NCI-H146 treated with DMSO at 0.1 percent for 48 hours (cell line): Measurements from ENCODE around the gene FCHO1.
"Not testable (repeated sequence)": the region's sequence is repeated elsewhere in the genome, so short reads cannot be mapped to it uniquely, and the experiment has no call there.

ENCODE experiments used
- DNase-seq: peaks from one replicate; lab custom pipeline; 2025; ENCODE audit not compliant: unreplicated experiment; lab: John Stamatoyannopoulos, UW

The FCHO1 gene

GRCh38 chr19:17790059-17790780 is 38.9 kb downstream of the FCHO1 start:
- DNase-seq = no peak

GRCh38 chr19:17794412-17794730 is 43.1 kb downstream of the FCHO1 start:
- no peak for DNase-seq

GRCh38 chr19:17794731-17795494 is 43.6 kb downstream of the FCHO1 start, which contains the start of gene B3GNT3:
Gene B3GNT3 (plus strand): TSS chr19:17795138. CDS start chr19:17807808, 12,670 bp downstream.
- peak; percentile 21 for DNase-seq

GRCh38 chr19:17795495-17795856 is 44.2 kb downstream of the FCHO1 start:
- no peak for DNase-seq

- DNase-seq = no peak
Observed at GRCh38 chr19:17796013-17796837, 44.9 kb downstream of the FCHO1 start.

- DNase-seq = no peak
Observed at GRCh38 chr19:17796838-17797423, 45.7 kb downstream of the FCHO1 start.

GRCh38 chr19:17797424-17798201 is 46.3 kb downstream of the FCHO1 start:
- DNase-seq = no peak

- DNase-seq = not testable (repeated sequence)
Observed at GRCh38 chr19:17798599-17798998, 47.3 kb downstream of the FCHO1 start.

GRCh38 chr19:17802137-17802858 is 51.0 kb downstream of the FCHO1 start:
- no peak for DNase-seq

- no peak for DNase-seq
Observed at GRCh38 chr19:17803264-17803896, 52.1 kb downstream of the FCHO1 start.

- DNase-seq = no peak
Observed at GRCh38 chr19:17805427-17805826, 54.1 kb downstream of the FCHO1 start.

GRCh38 chr19:17806945-17807344 is 55.7 kb downstream of the FCHO1 start:
- DNase-seq = no peak

- DNase-seq = no peak
Observed at GRCh38 chr19:17807731-17808316, 56.5 kb downstream of the FCHO1 start.

- no peak for DNase-seq
Observed at GRCh38 chr19:17811103-17811502, 59.8 kb downstream of the FCHO1 start.

- no peak for DNase-seq
Observed at GRCh38 chr19:17811681-17812080, 60.4 kb downstream of the FCHO1 start.

GRCh38 chr19:17812099-17812498 is 60.8 kb downstream of the FCHO1 start:
- no peak for DNase-seq

- no peak for DNase-seq
Observed at GRCh38 chr19:17817668-17818363, 66.5 kb downstream of the FCHO1 start.

GRCh38 chr19:17821190-17821589 is 69.9 kb downstream of the FCHO1 start, which contains the start of gene INSL3:
Gene INSL3 (minus strand): TSS chr19:17821519. CDS start chr19:17821506, 13 bp downstream.
- DNase-seq = no peak
